ENCODE measurements around the gene HS2ST1. TPM values are rescaled to one million over a fixed set of nuclear protein-coding genes. Genes with fewer than 3 reads are reported as not detected.

Gene HS2ST1
- total and polyA plus RNA-seq, 2 experiments from 2014 or later = 6.7 to 17.1 TPM

DNA sequence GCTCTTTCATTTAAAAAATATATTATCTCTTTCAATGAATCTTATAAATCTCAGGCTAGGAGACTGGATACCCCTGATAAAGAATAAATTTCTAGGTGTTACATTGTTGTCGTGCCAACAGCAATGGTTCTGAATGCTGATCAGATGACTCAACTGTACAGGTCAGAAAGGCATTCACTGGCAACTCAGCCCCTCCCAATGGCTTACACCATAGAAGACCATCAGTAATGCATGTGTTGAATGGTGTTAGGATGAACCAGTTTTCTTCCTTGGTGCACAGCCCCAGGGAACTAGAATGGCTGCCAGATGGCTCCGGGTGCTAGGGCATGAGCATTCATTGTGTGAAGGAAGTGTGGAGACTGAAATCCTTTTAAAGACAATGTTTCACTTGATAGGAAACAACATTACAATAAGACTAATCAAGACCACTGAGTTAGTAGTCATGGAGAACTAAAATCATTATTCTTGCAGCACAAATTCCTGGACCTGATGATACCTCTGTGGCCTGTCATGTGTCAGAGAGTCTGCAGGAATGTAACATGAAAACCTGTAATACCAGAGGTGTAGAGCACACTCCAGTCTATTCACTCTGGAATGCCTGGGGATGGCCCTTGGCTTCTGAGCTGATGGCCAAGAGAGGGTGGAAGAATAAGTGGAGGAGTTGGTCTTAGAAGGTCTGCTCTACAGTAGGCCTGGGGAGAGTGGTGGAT lies 226.6 kb downstream of the HS2ST1 start (continued):
- TF ChIP-seq ZNF462 (CRISPR knock-in tag; IDR thresholded peaks at IDR 0.05) = no peak
- TF ChIP-seq NANOG (IDR thresholded peaks at IDR 0.05; ENCODE audit: borderline replicate concordance) = no peak
- TF ChIP-seq ZNF331 (CRISPR knock-in tag; IDR thresholded peaks at IDR 0.05; ENCODE audit: low read depth) = no peak
- TF ChIP-seq, protein P1, sequence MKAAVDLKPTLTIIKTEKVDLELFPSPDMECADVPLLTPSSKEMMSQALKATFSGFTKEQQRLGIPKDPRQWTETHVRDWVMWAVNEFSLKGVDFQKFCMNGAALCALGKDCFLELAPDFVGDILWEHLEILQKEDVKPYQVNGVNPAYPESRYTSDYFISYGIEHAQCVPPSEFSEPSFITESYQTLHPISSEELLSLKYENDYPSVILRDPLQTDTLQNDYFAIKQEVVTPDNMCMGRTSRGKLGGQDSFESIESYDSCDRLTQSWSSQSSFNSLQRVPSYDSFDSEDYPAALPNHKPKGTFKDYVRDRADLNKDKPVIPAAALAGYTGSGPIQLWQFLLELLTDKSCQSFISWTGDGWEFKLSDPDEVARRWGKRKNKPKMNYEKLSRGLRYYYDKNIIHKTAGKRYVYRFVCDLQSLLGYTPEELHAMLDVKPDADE (IDR thresholded peaks at IDR 0.05) = no peak
- no peak for TF ChIP-seq CREB1 (CRISPR knock-in tag; IDR thresholded peaks at IDR 0.05; ENCODE audit: low read depth)
- TF ChIP-seq, protein P2, sequence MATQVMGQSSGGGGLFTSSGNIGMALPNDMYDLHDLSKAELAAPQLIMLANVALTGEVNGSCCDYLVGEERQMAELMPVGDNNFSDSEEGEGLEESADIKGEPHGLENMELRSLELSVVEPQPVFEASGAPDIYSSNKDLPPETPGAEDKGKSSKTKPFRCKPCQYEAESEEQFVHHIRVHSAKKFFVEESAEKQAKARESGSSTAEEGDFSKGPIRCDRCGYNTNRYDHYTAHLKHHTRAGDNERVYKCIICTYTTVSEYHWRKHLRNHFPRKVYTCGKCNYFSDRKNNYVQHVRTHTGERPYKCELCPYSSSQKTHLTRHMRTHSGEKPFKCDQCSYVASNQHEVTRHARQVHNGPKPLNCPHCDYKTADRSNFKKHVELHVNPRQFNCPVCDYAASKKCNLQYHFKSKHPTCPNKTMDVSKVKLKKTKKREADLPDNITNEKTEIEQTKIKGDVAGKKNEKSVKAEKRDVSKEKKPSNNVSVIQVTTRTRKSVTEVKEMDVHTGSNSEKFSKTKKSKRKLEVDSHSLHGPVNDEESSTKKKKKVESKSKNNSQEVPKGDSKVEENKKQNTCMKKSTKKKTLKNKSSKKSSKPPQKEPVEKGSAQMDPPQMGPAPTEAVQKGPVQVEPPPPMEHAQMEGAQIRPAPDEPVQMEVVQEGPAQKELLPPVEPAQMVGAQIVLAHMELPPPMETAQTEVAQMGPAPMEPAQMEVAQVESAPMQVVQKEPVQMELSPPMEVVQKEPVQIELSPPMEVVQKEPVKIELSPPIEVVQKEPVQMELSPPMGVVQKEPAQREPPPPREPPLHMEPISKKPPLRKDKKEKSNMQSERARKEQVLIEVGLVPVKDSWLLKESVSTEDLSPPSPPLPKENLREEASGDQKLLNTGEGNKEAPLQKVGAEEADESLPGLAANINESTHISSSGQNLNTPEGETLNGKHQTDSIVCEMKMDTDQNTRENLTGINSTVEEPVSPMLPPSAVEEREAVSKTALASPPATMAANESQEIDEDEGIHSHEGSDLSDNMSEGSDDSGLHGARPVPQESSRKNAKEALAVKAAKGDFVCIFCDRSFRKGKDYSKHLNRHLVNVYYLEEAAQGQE (IDR thresholded peaks at IDR 0.05; ENCODE audit: unreplicated experiment) = no peak
